ENCODE measurements around the gene ACP1.

ACP1 gene

DNA sequence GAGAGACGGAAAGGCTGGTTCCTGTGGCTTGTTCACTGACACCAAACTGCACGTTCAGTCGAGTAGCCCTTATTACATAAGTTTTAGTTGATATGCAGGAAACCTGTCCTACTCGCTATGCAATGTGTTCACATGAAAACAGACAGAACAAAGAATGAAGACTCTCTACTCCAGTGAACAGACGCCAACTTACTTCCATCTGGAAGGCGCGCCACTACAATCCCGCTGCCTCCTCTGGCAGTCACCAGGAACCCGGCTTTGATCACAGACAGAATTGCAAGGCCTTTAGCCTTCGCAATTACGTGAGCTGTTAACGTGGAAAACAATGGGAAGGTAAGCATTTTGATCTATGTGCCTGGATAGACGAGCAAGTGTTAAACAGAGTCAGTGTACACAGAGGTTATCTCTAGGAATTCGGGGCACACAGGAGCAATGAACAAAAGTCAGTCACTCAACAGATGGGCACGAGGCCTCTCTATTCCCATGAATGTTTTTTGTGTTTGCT is 15.2 kb upstream of the ACP1 start:
- Histone ChIP-seq H3K27ac (no peak overlapping the region), H3K36me3 (ENCODE audit: insufficient read depth) (no peaks in the 10 kb centered on the region), H3K4me3 (IDR thresholded peaks at IDR 0.05; ENCODE audit: insufficient read depth, low read depth, low read length) (no peak overlapping the region), H2AFZ (ENCODE audit: low read depth) (no peak overlapping the region), H3K9ac (no peak overlapping the region), H3K27me3 (ENCODE audit: insufficient read depth, low read depth) (no peaks in the 10 kb centered on the region), H4K20me1 (ENCODE audit: insufficient read depth) (no peaks in the 10 kb centered on the region), H3K4me1 (ENCODE audit: low read depth, poor library complexity, severe bottlenecking) (no peaks in the 10 kb centered on the region), H3K79me2 (ENCODE audit: insufficient read depth, low read depth) (no peaks in the 10 kb centered on the region), H3K4me2 (no peak overlapping the region)
- no peak for TF ChIP-seq CTCF (conservative IDR thresholded peaks at IDR 0.05; ENCODE audit: low read depth, low read length)

GRCh38 chr2:252001-252602 is 12.6 kb upstream of the ACP1 start:
- no peaks in the 10 kb centered on the region for H4K20me1 ChIP-seq (ENCODE audit: insufficient read depth)
- no peak overlapping the region for H3K4me2 ChIP-seq
- H3K4me3 ChIP-seq (IDR thresholded peaks at IDR 0.05; ENCODE audit: insufficient read depth, low read depth, low read length), result no peak overlapping the region
- H3K4me1 ChIP-seq (ENCODE audit: low read depth, poor library complexity, severe bottlenecking), result no peaks in the 10 kb centered on the region
- H3K36me3 ChIP-seq (ENCODE audit: insufficient read depth), result no peaks in the 10 kb centered on the region
- no peak overlapping the region for H3K27ac ChIP-seq
- H3K79me2 ChIP-seq (ENCODE audit: insufficient read depth, low read depth), result no peaks in the 10 kb centered on the region
- H2AFZ ChIP-seq (ENCODE audit: low read depth), result no peak overlapping the region
- H3K9ac ChIP-seq, result no peak overlapping the region
- H3K27me3 ChIP-seq (ENCODE audit: insufficient read depth, low read depth), result no peaks in the 10 kb centered on the region
- no peak for TF ChIP-seq CTCF (conservative IDR thresholded peaks at IDR 0.05; ENCODE audit: low read depth, low read length)

- Histone ChIP-seq H3K27ac (no peak overlapping the region), H3K79me2 (ENCODE audit: insufficient read depth, low read depth) (no peaks in the 10 kb centered on the region), H3K36me3 (ENCODE audit: insufficient read depth) (no peaks in the 10 kb centered on the region), H3K4me2 (no peak overlapping the region), H2AFZ (ENCODE audit: low read depth) (no peak overlapping the region), H3K27me3 (ENCODE audit: insufficient read depth, low read depth) (no peaks in the 10 kb centered on the region), H4K20me1 (ENCODE audit: insufficient read depth) (no peaks in the 10 kb centered on the region), H3K9ac (no peak overlapping the region), H3K4me3 (IDR thresholded peaks at IDR 0.05; ENCODE audit: insufficient read depth, low read depth, low read length) (no peak overlapping the region), H3K4me1 (ENCODE audit: low read depth, poor library complexity, severe bottlenecking) (no peaks in the 10 kb centered on the region)
- no peak for TF ChIP-seq CTCF (conservative IDR thresholded peaks at IDR 0.05; ENCODE audit: low read depth, low read length)
Measured at GRCh38 chr2:253202-253638, 11.5 kb upstream of the ACP1 start.

- Histone ChIP-seq H4K20me1 (ENCODE audit: insufficient read depth) (no peaks in the 10 kb centered on the region), H3K4me2 (no peak overlapping the region), H3K4me3 (IDR thresholded peaks at IDR 0.05; ENCODE audit: insufficient read depth, low read depth, low read length) (no peak overlapping the region), H3K27ac (no peak overlapping the region), H3K9ac (no peak overlapping the region), H3K36me3 (ENCODE audit: insufficient read depth) (no peaks in the 10 kb centered on the region), H3K4me1 (ENCODE audit: low read depth, poor library complexity, severe bottlenecking) (no peaks in the 10 kb centered on the region), H3K27me3 (ENCODE audit: insufficient read depth, low read depth) (no peaks in the 10 kb centered on the region), H3K79me2 (ENCODE audit: insufficient read depth, low read depth) (no peaks in the 10 kb centered on the region), H2AFZ (ENCODE audit: low read depth) (no peak overlapping the region)
- TF ChIP-seq CTCF (conservative IDR thresholded peaks at IDR 0.05; ENCODE audit: low read depth, low read length), result no peak
Measured at GRCh38 chr2:254241-254640, 10.5 kb upstream of the ACP1 start.

All from KMS-11 (cell line).